Hepatocyte (in vitro differentiated cells): ENCODE results near the gene XKR7.

Source experiments
- CTCF ChIP-seq: fragments of 200-600 bp; sonication (generic); IDR thresholded peaks from 2 replicates; pipeline ENCODE4 v1.5.1; 2016; ENCODE audit warnings: antibody characterized with exemption, mild to moderate bottlenecking; ENCODE audit not compliant: poor library complexity
- EZH2 ChIP-seq: fragments of 200-600 bp; sonication (generic); IDR thresholded peaks from 2 replicates; pipeline ENCODE4 v1.6.1; 2016; ENCODE audit warnings: antibody characterized with exemption, mild to moderate bottlenecking, borderline replicate concordance
- EZH2phosphoT487 ChIP-seq: fragments of 200-600 bp; sonication (generic); IDR thresholded peaks from one replicate; pipeline ENCODE4 v1.6.1; 2018; ENCODE audit warnings: antibody characterized with exemption, mild to moderate bottlenecking, low read depth, moderate library complexity; ENCODE audit not compliant: unreplicated experiment, severe bottlenecking

GRCh38 chr20:32027643-32028042 is 59.7 kb downstream of the XKR7 start:
- TF ChIP-seq CTCF: no peak
- TF ChIP-seq EZH2: no peak
- no peak for TF ChIP-seq EZH2phosphoT487
